WTC11 (cell line): Measurements from ENCODE around the gene PRMT9. TPM values are rescaled to one million over a fixed set of nuclear protein-coding genes. Genes with fewer than 3 reads are reported as not detected.

ENCODE experiments used
- ATAC-seq: fragments of 200-7000 bp; cut with Tn5 transposase; 2 replicates; pipeline ENCODE4 v1.10.0; 2021; ENCODE audit warnings: mild to moderate bottlenecking, moderate library complexity
- CTCF ChIA-PET: fragments of 300-600 bp; sonication (Branson Sonifier 250); formaldehyde crosslinking; loops from one replicate; lab custom pipeline; 2021; ENCODE audit warnings: antibody characterized with exemption; lab: Charles Lee
- POLR2A ChIA-PET: fragments of 350-600 bp; sonication (Branson Sonifier 250); formaldehyde crosslinking; loops from one replicate; lab custom pipeline; 2021; ENCODE audit warnings: antibody characterized with exemption; lab: Charles Lee
- DNase-seq: peaks from one replicate; pipeline ENCODE4 v3.0.0; 2021; ENCODE audit warnings: low spot score
- H3K27ac Mint-ChIP-seq: 2 replicates; pipeline ENCODE4 v1.8.0; 2021; ENCODE audit warnings: mixed read lengths
- H3K27me3 Mint-ChIP-seq: 2 replicates; pipeline ENCODE4 v1.8.0; 2021; ENCODE audit warnings: low read depth, mild to moderate bottlenecking, moderate library complexity, mixed read lengths
- H3K36me3 Mint-ChIP-seq: 2 replicates; pipeline ENCODE4 v1.8.0; 2021; ENCODE audit warnings: mixed read lengths
- H3K4me1 Mint-ChIP-seq: 2 replicates; pipeline ENCODE4 v1.8.0; 2022; ENCODE audit warnings: mixed read lengths
- H3K4me3 Mint-ChIP-seq: 2 replicates; pipeline ENCODE4 v1.8.0; 2021; ENCODE audit warnings: mild to moderate bottlenecking, moderate library complexity, mixed read lengths
- H3K9me3 Mint-ChIP-seq: 2 replicates; pipeline ENCODE4 v1.8.0; 2021; ENCODE audit warnings: mixed read lengths
- CBFB ChIP-seq: sonication (generic); formaldehyde crosslinking; IDR thresholded peaks from 2 replicates; pipeline ENCODE4 v1.8.1; 2022; ENCODE audit warnings: mild to moderate bottlenecking, low read depth, missing genetic modification reagents
- CREM ChIP-seq: sonication (generic); formaldehyde crosslinking; IDR thresholded peaks from 2 replicates; pipeline ENCODE4 v1.8.1; 2022; ENCODE audit warnings: mild to moderate bottlenecking, missing genetic modification reagents, moderate library complexity
- FOXK1 ChIP-seq: sonication (generic); formaldehyde crosslinking; IDR thresholded peaks from 2 replicates; pipeline ENCODE4 v1.8.0; 2022; ENCODE audit warnings: mild to moderate bottlenecking, moderate library complexity, missing genetic modification reagents
- KAT7 ChIP-seq: sonication (generic); formaldehyde crosslinking; IDR thresholded peaks from 2 replicates; pipeline ENCODE4 v1.8.1; 2023; ENCODE audit warnings: missing genetic modification reagents, mild to moderate bottlenecking, borderline replicate concordance
- NR2C2 ChIP-seq: sonication (generic); formaldehyde crosslinking; IDR thresholded peaks from 2 replicates; pipeline ENCODE4 v1.8.0; 2022; ENCODE audit warnings: mild to moderate bottlenecking, missing genetic modification reagents
- OVOL2 ChIP-seq: fragments of 250-450 bp; sonication (Bioruptor Pico); IDR thresholded peaks from 2 replicates; pipeline ENCODE4 v1.9.0; 2021; ENCODE audit warnings: mild to moderate bottlenecking, borderline replicate concordance
- RORB ChIP-seq: fragments of 250-450 bp; sonication (Bioruptor Pico); IDR thresholded peaks from 2 replicates; pipeline ENCODE4 v1.9.0; 2021; ENCODE audit warnings: mild to moderate bottlenecking
- SMAD3 ChIP-seq: sonication (generic); formaldehyde crosslinking; IDR thresholded peaks from 2 replicates; pipeline ENCODE4 v1.8.0; 2022; ENCODE audit warnings: missing genetic modification reagents, mild to moderate bottlenecking, borderline replicate concordance
- ZBTB21 ChIP-seq: sonication (generic); formaldehyde crosslinking; IDR thresholded peaks from 2 replicates; pipeline ENCODE4 v1.8.1; 2023; ENCODE audit warnings: mild to moderate bottlenecking, missing genetic modification reagents, borderline replicate concordance
- ZNF219 ChIP-seq: sonication (generic); formaldehyde crosslinking; IDR thresholded peaks from 2 replicates; pipeline ENCODE4 v1.8.0; 2023; ENCODE audit warnings: missing genetic modification reagents, mild to moderate bottlenecking, borderline replicate concordance
- ZNF396 ChIP-seq: fragments of 250-450 bp; sonication (Bioruptor Pico); IDR thresholded peaks from 2 replicates; pipeline ENCODE4 v1.8.0; 2021; ENCODE audit warnings: mild to moderate bottlenecking, moderate library complexity, borderline replicate concordance
- ZNF423 ChIP-seq: fragments of 250-450 bp; sonication (Bioruptor Pico); IDR thresholded peaks from 2 replicates; pipeline ENCODE4 v2.1.2; 2022; ENCODE audit warnings: mild to moderate bottlenecking, moderate library complexity
- total RNA-seq: library from RNA; stranded (reverse); gene quantifications from 3 replicates; pipeline ENCODE4 v1.2.3, GENCODE V29; 2021
- TF ChIP-seq, protein P1 (sequence below): sonication (generic); formaldehyde crosslinking; IDR thresholded peaks from 2 replicates; pipeline ENCODE4 v1.8.0; 2023; ENCODE audit warnings: missing genetic modification reagents, mild to moderate bottlenecking, borderline replicate concordance
- TF ChIP-seq, protein P2 (sequence below): sonication (generic); formaldehyde crosslinking; IDR thresholded peaks from 2 replicates; pipeline ENCODE4 v1.8.0; 2022; ENCODE audit warnings: mild to moderate bottlenecking, missing genetic modification reagents
- TF ChIP-seq, protein P3 (sequence below): fragments of 250-450 bp; sonication (Bioruptor Pico); IDR thresholded peaks from 2 replicates; pipeline ENCODE4 v1.9.0; 2021; ENCODE audit warnings: mild to moderate bottlenecking
- TF ChIP-seq, protein P4 (sequence below): sonication (generic); formaldehyde crosslinking; IDR thresholded peaks from 2 replicates; pipeline ENCODE4 v1.8.1; 2023; ENCODE audit warnings: mild to moderate bottlenecking, missing genetic modification reagents, moderate library complexity
- TF ChIP-seq, protein P5 (sequence below): sonication (generic); formaldehyde crosslinking; IDR thresholded peaks from 2 replicates; pipeline ENCODE4 v1.8.1; 2023; ENCODE audit warnings: mild to moderate bottlenecking, missing genetic modification reagents, borderline replicate concordance
- TF ChIP-seq, protein P6 (sequence below): sonication (generic); formaldehyde crosslinking; IDR thresholded peaks from 2 replicates; pipeline ENCODE4 v1.8.1; 2023; ENCODE audit warnings: mild to moderate bottlenecking, moderate library complexity, missing genetic modification reagents
- TF ChIP-seq, protein P7 (sequence below): sonication (generic); formaldehyde crosslinking; conservative IDR thresholded peaks from 2 replicates; pipeline ENCODE4 v1.8.1; 2022; ENCODE audit warnings: mild to moderate bottlenecking, missing genetic modification reagents
- TF ChIP-seq, protein P8 (sequence below): sonication (generic); formaldehyde crosslinking; IDR thresholded peaks from 2 replicates; pipeline ENCODE4 v1.8.1; 2022; ENCODE audit warnings: low read depth, mild to moderate bottlenecking, moderate library complexity, missing genetic modification reagents, borderline replicate concordance
- TF ChIP-seq, protein P9 (sequence below): sonication (generic); formaldehyde crosslinking; IDR thresholded peaks from 2 replicates; pipeline ENCODE4 v1.8.1; 2023; ENCODE audit warnings: mild to moderate bottlenecking, missing genetic modification reagents

Gene PRMT9
- total RNA-seq, 1 experiment from 2014 or later, result 11.4 TPM

DNA sequence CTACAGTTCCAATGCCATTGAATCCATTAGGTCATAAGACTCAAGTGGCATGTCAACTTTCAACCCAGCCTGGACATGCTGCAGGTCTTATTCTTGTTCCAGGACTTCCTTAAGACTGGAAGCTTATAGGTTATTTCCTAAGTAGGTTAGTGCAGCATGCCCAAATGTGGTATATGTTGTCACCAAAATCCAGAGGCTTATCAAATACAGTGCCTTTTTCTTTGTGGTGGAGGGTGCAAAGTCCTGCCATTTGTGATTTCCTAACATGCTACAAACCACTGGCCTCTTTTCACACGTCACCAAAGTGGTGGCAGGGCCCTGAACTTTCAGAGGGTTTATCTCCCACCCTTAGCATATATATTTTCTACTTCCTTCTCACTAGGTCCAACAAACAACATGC, 76.5 kb downstream of the PRMT9 start (continued):
- TF ChIP-seq, protein P1, sequence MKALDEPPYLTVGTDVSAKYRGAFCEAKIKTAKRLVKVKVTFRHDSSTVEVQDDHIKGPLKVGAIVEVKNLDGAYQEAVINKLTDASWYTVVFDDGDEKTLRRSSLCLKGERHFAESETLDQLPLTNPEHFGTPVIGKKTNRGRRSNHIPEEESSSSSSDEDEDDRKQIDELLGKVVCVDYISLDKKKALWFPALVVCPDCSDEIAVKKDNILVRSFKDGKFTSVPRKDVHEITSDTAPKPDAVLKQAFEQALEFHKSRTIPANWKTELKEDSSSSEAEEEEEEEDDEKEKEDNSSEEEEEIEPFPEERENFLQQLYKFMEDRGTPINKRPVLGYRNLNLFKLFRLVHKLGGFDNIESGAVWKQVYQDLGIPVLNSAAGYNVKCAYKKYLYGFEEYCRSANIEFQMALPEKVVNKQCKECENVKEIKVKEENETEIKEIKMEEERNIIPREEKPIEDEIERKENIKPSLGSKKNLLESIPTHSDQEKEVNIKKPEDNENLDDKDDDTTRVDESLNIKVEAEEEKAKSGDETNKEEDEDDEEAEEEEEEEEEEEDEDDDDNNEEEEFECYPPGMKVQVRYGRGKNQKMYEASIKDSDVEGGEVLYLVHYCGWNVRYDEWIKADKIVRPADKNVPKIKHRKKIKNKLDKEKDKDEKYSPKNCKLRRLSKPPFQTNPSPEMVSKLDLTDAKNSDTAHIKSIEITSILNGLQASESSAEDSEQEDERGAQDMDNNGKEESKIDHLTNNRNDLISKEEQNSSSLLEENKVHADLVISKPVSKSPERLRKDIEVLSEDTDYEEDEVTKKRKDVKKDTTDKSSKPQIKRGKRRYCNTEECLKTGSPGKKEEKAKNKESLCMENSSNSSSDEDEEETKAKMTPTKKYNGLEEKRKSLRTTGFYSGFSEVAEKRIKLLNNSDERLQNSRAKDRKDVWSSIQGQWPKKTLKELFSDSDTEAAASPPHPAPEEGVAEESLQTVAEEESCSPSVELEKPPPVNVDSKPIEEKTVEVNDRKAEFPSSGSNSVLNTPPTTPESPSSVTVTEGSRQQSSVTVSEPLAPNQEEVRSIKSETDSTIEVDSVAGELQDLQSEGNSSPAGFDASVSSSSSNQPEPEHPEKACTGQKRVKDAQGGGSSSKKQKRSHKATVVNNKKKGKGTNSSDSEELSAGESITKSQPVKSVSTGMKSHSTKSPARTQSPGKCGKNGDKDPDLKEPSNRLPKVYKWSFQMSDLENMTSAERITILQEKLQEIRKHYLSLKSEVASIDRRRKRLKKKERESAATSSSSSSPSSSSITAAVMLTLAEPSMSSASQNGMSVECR (CRISPR knock-in tag), result no peak
- TF ChIP-seq, protein P2, sequence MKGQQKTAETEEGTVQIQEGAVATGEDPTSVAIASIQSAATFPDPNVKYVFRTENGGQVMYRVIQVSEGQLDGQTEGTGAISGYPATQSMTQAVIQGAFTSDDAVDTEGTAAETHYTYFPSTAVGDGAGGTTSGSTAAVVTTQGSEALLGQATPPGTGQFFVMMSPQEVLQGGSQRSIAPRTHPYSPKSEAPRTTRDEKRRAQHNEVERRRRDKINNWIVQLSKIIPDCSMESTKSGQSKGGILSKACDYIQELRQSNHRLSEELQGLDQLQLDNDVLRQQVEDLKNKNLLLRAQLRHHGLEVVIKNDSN (CRISPR knock-in tag), result no peak
- TF ChIP-seq, protein P3, sequence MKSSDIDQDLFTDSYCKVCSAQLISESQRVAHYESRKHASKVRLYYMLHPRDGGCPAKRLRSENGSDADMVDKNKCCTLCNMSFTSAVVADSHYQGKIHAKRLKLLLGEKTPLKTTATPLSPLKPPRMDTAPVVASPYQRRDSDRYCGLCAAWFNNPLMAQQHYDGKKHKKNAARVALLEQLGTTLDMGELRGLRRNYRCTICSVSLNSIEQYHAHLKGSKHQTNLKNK, result no peak
- no peak for TF ChIP-seq CREM (CRISPR knock-in tag)

DNA sequence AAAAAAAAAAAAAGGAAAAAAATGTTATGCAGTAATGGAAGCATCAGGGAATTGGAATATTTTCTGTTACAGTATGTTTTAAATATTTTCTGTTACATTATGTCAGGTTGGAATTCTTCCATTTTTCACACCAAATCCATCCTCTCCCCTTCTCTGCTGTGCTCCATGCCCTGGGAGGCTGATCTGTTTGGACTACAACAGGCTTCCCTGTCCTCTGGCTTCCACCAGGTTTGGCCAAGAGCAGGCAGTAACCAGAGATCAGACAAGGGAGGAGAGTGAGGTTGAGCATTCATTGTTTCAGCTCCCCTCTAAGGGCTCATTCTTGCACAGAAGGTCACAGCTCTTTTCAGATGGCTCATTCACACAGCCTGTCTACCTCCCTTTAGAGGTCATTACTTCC, 78.5 kb downstream of the PRMT9 start:
- H3K27ac Mint-ChIP-seq, result no peak overlapping the region
- DNase-seq (no peak), ATAC-seq (peak; percentile 63)
- ChIA-PET CTCF (interaction anchor here (0.7 to 1.5 kb wide), 3 partner anchors 12 to 261 kb away, joined by 3 to 9 read pairs (median 3); partner anchors contain the start of gene TMEM184C), POLR2A (interaction anchor here (1.3 kb wide), 1 partner anchor 12 kb away, joined by 3 read pairs; the partner anchor contains the start of gene TMEM184C)
- no peaks in the 10 kb centered on the region for H3K27me3 Mint-ChIP-seq
- H3K4me3 Mint-ChIP-seq, result no peak overlapping the region
- no peaks in the 10 kb centered on the region for H3K9me3 Mint-ChIP-seq
- H3K36me3 Mint-ChIP-seq, result no peaks in the 10 kb centered on the region
- no peaks in the 10 kb centered on the region for H3K4me1 Mint-ChIP-seq
- TF ChIP-seq ZNF219 (CRISPR knock-in tag) (no peak), CBFB (CRISPR knock-in tag) (no peak), NR2C2 (CRISPR knock-in tag) (no peak), FOXK1 (no peak), RORB (CRISPR knock-in tag) (no peak), KAT7 (CRISPR knock-in tag) (no peak), ZNF423 (CRISPR knock-in tag) (no peak), CREM (CRISPR knock-in tag) (no peak), ZNF396 (CRISPR knock-in tag) (no peak), SMAD3 (CRISPR knock-in tag) (no peak), ZBTB21 (CRISPR knock-in tag) (no peak), OVOL2 (CRISPR knock-in tag) (no peak)
- TF ChIP-seq, protein P4, sequence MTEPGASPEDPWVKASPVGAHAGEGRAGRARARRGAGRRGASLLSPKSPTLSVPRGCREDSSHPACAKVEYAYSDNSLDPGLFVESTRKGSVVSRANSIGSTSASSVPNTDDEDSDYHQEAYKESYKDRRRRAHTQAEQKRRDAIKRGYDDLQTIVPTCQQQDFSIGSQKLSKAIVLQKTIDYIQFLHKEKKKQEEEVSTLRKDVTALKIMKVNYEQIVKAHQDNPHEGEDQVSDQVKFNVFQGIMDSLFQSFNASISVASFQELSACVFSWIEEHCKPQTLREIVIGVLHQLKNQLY (CRISPR knock-in tag), result no peak
- TF ChIP-seq, protein P5, sequence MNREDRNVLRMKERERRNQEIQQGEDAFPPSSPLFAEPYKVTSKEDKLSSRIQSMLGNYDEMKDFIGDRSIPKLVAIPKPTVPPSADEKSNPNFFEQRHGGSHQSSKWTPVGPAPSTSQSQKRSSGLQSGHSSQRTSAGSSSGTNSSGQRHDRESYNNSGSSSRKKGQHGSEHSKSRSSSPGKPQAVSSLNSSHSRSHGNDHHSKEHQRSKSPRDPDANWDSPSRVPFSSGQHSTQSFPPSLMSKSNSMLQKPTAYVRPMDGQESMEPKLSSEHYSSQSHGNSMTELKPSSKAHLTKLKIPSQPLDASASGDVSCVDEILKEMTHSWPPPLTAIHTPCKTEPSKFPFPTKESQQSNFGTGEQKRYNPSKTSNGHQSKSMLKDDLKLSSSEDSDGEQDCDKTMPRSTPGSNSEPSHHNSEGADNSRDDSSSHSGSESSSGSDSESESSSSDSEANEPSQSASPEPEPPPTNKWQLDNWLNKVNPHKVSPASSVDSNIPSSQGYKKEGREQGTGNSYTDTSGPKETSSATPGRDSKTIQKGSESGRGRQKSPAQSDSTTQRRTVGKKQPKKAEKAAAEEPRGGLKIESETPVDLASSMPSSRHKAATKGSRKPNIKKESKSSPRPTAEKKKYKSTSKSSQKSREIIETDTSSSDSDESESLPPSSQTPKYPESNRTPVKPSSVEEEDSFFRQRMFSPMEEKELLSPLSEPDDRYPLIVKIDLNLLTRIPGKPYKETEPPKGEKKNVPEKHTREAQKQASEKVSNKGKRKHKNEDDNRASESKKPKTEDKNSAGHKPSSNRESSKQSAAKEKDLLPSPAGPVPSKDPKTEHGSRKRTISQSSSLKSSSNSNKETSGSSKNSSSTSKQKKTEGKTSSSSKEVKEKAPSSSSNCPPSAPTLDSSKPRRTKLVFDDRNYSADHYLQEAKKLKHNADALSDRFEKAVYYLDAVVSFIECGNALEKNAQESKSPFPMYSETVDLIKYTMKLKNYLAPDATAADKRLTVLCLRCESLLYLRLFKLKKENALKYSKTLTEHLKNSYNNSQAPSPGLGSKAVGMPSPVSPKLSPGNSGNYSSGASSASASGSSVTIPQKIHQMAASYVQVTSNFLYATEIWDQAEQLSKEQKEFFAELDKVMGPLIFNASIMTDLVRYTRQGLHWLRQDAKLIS (CRISPR knock-in tag), result no peak
- TF ChIP-seq, protein P6, sequence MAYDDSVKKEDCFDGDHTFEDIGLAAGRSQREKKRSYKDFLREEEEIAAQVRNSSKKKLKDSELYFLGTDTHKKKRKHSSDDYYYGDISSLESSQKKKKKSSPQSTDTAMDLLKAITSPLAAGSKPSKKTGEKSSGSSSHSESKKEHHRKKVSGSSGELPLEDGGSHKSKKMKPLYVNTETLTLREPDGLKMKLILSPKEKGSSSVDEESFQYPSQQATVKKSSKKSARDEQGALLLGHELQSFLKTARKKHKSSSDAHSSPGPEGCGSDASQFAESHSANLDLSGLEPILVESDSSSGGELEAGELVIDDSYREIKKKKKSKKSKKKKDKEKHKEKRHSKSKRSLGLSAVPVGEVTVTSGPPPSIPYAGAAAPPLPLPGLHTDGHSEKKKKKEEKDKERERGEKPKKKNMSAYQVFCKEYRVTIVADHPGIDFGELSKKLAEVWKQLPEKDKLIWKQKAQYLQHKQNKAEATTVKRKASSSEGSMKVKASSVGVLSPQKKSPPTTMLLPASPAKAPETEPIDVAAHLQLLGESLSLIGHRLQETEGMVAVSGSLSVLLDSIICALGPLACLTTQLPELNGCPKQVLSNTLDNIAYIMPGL (CRISPR knock-in tag), result no peak
- TF ChIP-seq, protein P7, sequence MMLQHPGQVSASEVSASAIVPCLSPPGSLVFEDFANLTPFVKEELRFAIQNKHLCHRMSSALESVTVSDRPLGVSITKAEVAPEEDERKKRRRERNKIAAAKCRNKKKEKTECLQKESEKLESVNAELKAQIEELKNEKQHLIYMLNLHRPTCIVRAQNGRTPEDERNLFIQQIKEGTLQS, result no peak
- TF ChIP-seq, protein P8, sequence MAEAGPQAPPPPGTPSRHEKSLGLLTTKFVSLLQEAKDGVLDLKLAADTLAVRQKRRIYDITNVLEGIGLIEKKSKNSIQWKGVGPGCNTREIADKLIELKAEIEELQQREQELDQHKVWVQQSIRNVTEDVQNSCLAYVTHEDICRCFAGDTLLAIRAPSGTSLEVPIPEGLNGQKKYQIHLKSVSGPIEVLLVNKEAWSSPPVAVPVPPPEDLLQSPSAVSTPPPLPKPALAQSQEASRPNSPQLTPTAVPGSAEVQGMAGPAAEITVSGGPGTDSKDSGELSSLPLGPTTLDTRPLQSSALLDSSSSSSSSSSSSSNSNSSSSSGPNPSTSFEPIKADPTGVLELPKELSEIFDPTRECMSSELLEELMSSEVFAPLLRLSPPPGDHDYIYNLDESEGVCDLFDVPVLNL (CRISPR knock-in tag), result no peak
- TF ChIP-seq, protein P9, sequence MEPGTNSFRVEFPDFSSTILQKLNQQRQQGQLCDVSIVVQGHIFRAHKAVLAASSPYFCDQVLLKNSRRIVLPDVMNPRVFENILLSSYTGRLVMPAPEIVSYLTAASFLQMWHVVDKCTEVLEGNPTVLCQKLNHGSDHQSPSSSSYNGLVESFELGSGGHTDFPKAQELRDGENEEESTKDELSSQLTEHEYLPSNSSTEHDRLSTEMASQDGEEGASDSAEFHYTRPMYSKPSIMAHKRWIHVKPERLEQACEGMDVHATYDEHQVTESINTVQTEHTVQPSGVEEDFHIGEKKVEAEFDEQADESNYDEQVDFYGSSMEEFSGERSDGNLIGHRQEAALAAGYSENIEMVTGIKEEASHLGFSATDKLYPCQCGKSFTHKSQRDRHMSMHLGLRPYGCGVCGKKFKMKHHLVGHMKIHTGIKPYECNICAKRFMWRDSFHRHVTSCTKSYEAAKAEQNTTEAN (CRISPR knock-in tag), result no peak
